ENCODE results near the gene PRKACB. TPM values are rescaled to one million over a fixed set of nuclear protein-coding genes. Genes with fewer than 3 reads are reported as not detected.

Gene PRKACB
- total and polyA plus RNA-seq, 2 of the 8 experiments (the other 6 are each of a cell fraction or from before 2014, with no cell fraction given) = 7.8 to 31.0 TPM

- no peak for TF ChIP-seq RAD21 (IDR thresholded peaks at IDR 0.05 in 1 of 2, conservative IDR thresholded peaks at IDR 0.05 in 1 of 2; ENCODE audit: low read depth in 2 of 2, low read length in 2 of 2)
- TF ChIP-seq JUND (IDR thresholded peaks at IDR 0.05; ENCODE audit: low read length) = no peak
- no peak for TF ChIP-seq POLR2AphosphoS5 (IDR thresholded peaks at IDR 0.05; ENCODE audit: low read depth, low read length)
- TF ChIP-seq GTF2F1 (IDR thresholded peaks at IDR 0.05; ENCODE audit: borderline replicate concordance, low read depth, low read length) = no peak
These were observed 27.5 kb upstream of the PRKACB start (continued) for GRCh38 chr1:84116558-84116957.

Data from H1 (cell line).